ENCODE measurements around the gene NFX1. TPM values are rescaled to one million over a fixed set of nuclear protein-coding genes. Genes with fewer than 3 reads are reported as not detected.

NFX1 gene
- total and polyA plus RNA-seq, 4 donors, result 13.7 to 27.9 (median 14.6) TPM

- H3K4me3 ChIP-seq (ENCODE audit: low read depth in 1 of 3, low read length in 3 of 3), result peak overlapping the region; percentile 56 to 98 (median 73)
- H3K9ac ChIP-seq (ENCODE audit: low read depth in 1 of 2, low read length in 2 of 2), result peak overlapping the region; percentile 83 to 84
- H3K9me3 ChIP-seq (ENCODE audit: control insufficient read depth in 4 of 4, low read length in 3 of 4), result no peaks in the 10 kb centered on the region
- peaks cover 2 to 35% (median 29%) of the 10 kb centered on the region in 4 donors for H3K36me3 ChIP-seq (ENCODE audit: control insufficient read depth in 4 of 4, insufficient read depth in 3 of 4, low read depth in 1 of 4, low read length in 3 of 4)
- 22% methylated on average over 13 of the region's 13 CpGs for WGBS
- no peak for DNase-seq (ENCODE audit: low spot score)
- no peaks in the 10 kb centered on the region for H3K27me3 ChIP-seq (ENCODE audit: control insufficient read depth in 4 of 4, insufficient read depth in 4 of 4, low read length in 3 of 4)
- TF ChIP-seq GABPA (IDR thresholded peaks at IDR 0.05 in 1 of 2, conservative IDR thresholded peaks at IDR 0.05 in 1 of 2) (no peak), HNF4A (conservative IDR thresholded peaks at IDR 0.05) (no peak), SP1 (IDR thresholded peaks at IDR 0.05) (no peak), HNF4G (IDR thresholded peaks at IDR 0.05) (no peak), TAF1 (conservative IDR thresholded peaks at IDR 0.05) (no peak), RAD21 (IDR thresholded peaks at IDR 0.05) (no peak), FOXA2 (IDR thresholded peaks at IDR 0.05) (no peak), RXRA (IDR thresholded peaks at IDR 0.05) (no peak), ATF3 (IDR thresholded peaks at IDR 0.05) (no peak), CTCF (IDR thresholded peaks at IDR 0.05; ENCODE audit: low read depth, low read length, missing input control) (no peak), NR2F2 (IDR thresholded peaks at IDR 0.05) (no peak), REST (IDR thresholded peaks at IDR 0.05) (no peak), JUND (IDR thresholded peaks at IDR 0.05) (no peak), YY1 (IDR thresholded peaks at IDR 0.05) (no peak), FOXA1 (IDR thresholded peaks at IDR 0.05) (no peak), ZBTB33 (IDR thresholded peaks at IDR 0.05) (no peak), MAX (IDR thresholded peaks at IDR 0.05) (no peak), EGR1 (IDR thresholded peaks at IDR 0.05; ENCODE audit: low read depth in 2 of 2) (no peak)
- H3K4me1 ChIP-seq (ENCODE audit: control insufficient read depth in 4 of 4, insufficient read depth in 4 of 4, low read length in 3 of 4), result peaks cover 0 to 27% (median 16%) of the 10 kb centered on the region in 4 donors
- H3K27ac ChIP-seq (ENCODE audit: low read depth in 1 of 2, low read length in 2 of 2), result peak overlapping the region; percentile 86 to 89
These were observed 25.0 kb upstream of the NFX1 start for GRCh38 chr9:33265211-33265865.

Data from liver (tissue), 9 donors.